Islet of Langerhans (tissue), 1 donor: ENCODE data around the gene MEGF9.

Experiments
- FAIRE-seq: peaks from one replicate; lab custom pipeline; 2011; peaks lifted over from hg19 to GRCh38; lab: Jason Lieb, UNC

MEGF9 gene

GRCh38 chr9:120621941-120622340, 92.3 kb downstream of the MEGF9 start:
- FAIRE-seq = no peak

GRCh38 chr9:120619751-120620655, 94.3 kb downstream of the MEGF9 start:
- FAIRE-seq = peak; percentile 99

GRCh38 chr9:120616966-120617935, 97.0 kb downstream of the MEGF9 start:
- no peak for FAIRE-seq

GRCh38 chr9:120612218-120612617, 102.1 kb downstream of the MEGF9 start:
- FAIRE-seq = no peak

- FAIRE-seq = no peak
Measured at GRCh38 chr9:120611690-120612068, 102.6 kb downstream of the MEGF9 start.

- no peak for FAIRE-seq
Measured at GRCh38 chr9:120610975-120611689, 103.1 kb downstream of the MEGF9 start.

GRCh38 chr9:120609636-120610035, 104.6 kb downstream of the MEGF9 start:
- FAIRE-seq = no peak

- FAIRE-seq = no peak
Measured at GRCh38 chr9:120608421-120608820, 105.8 kb downstream of the MEGF9 start.

GRCh38 chr9:120603591-120603990, 110.7 kb downstream of the MEGF9 start:
- no peak for FAIRE-seq

- no peak for FAIRE-seq
Measured at GRCh38 chr9:120603010-120603409, 111.3 kb downstream of the MEGF9 start.

GRCh38 chr9:120593955-120594277, 120.4 kb downstream of the MEGF9 start:
- FAIRE-seq = no peak

- FAIRE-seq = no peak
Measured at GRCh38 chr9:120593250-120593954, 120.9 kb downstream of the MEGF9 start.

GRCh38 chr9:120592210-120592609, 122.1 kb downstream of the MEGF9 start:
- FAIRE-seq = no peak

GRCh38 chr9:120587328-120587727, 126.9 kb downstream of the MEGF9 start:
- no peak for FAIRE-seq

- FAIRE-seq = peak; percentile 93
Measured at GRCh38 chr9:120583958-120584369, 130.3 kb downstream of the MEGF9 start.

GRCh38 chr9:120580051-120580896, 134.0 kb downstream of the MEGF9 start, which contains the start of gene CDK5RAP2:
Gene CDK5RAP2 (minus strand): TSS chr9:120580167. CDS start chr9:120579978, 189 bp downstream.
- FAIRE-seq = peak; percentile 9

GRCh38 chr9:120579139-120580050, 134.9 kb downstream of the MEGF9 start:
- FAIRE-seq = no peak

- no peak for FAIRE-seq
Measured at GRCh38 chr9:120574473-120574872, 139.8 kb downstream of the MEGF9 start.

GRCh38 chr9:120572472-120572871, 141.8 kb downstream of the MEGF9 start:
- FAIRE-seq = no peak
